ACHN (cell line): ENCODE data around the gene GOLPH3.
A peak's percentile ranks its signal among the peaks of the same experiment; 100 is the strongest.
"Not testable (repeated sequence)": the region's sequence is repeated elsewhere in the genome, so short reads cannot be mapped to it uniquely, and the experiment has no call there.

Source experiments
- DNase-seq: peaks from one replicate; pipeline ENCODE4 v3.0.0-alpha.2; 2015
- in situ Hi-C: cut with HindIII; loops from 2 replicates; pipeline ENCODE4 v1.10.0; 2017; ENCODE audit warnings: low sequenced_read_pairs, low pct_ligation_motif_present, low pct_unique_long_range_greater_than_20kb

The GOLPH3 gene

DNA sequence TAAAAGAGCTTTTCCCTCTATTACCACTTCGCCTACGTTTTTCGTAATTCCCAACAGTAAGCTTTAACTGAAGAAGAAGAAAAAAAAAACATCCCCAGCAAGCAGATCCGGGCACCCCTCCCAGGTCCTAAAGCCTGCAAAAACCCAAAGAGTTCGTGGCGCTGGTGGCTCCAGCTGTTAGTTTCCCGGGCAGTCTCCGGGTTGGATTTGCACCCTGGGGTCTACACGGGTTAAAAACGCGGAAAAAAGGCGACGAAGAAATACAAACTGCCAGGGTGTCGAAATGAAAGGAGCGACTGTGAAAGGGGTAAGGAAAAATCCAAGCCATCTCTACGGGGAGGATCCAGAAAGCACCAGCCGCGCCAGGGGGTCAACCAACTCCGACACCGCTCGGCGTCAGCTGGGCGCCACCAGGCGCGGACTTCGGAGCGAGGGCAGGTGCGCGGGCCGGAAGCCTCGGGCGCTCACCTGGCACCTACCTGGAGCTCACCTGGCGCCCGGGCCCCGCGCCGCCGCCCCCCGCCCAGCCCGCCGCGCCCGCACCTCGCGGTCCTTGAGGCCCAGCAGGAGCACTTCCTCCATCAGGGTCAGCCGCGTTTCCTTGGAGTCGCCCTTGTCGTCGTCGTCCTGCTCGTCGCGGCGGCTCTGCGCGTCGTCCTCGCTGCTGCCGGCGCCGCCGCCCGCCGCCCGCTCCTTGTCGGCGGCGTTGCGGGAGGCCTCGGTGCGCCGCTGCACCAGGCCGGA lies 680 bp downstream of the GOLPH3 start:
- in situ Hi-C loops = no loop called here
- DNase-seq = peak; percentile 46

DNA sequence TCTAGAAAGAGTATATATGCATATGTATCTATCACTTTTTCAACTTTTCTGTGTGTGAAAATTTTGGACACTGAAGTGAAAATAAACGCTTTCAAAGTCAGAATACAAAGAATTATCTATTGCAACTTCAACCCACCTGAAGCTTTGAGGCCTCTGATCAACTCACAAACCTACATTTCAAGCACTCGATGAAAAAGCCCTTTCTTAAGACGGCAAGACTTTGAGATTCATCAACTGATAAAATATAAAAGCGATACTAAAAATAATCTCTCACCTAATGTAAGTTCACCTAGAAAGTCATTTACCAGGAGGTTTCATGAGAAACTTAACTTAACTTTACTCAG lies 1.2 kb downstream of the GOLPH3 start:
- DNase-seq = no peak
- in situ Hi-C loops = no loop called here

DNA sequence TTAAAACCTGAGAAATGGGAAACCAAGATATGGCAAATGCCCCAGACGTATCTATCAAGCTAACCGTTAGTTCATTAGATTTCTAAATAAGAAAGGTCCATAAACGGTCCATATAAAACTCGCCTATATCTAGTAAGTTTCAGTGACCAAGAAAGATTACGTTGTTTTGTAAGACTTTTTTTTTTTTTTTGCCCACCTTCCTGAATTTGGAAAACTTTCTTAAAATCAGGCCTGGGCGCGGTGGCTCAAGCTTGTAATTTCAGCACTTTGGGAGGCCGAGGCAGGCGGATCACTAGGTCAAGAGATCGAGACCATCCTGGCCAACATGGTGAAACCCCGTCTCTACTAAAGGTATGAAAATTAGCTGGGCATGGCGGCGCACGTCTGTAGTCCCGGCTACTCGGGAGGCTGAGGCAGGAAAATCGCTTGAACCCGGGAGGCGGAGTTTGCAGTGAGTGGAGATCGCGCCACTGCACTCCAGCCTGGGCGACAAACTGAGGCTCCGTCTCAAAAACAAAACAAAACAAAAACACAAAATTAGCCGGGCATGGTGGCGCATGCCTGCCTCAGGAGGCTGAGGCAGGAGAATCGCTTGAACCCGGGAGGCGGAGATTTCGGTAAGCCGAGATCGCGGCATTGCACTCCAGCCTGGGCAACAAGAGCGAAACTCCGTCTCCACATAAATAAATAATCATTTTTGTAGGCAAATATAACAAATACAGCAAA lies 1.8 kb downstream of the GOLPH3 start:
- peak; percentile 33 for DNase-seq
- in situ Hi-C loops = not testable (repeated sequence)

DNA sequence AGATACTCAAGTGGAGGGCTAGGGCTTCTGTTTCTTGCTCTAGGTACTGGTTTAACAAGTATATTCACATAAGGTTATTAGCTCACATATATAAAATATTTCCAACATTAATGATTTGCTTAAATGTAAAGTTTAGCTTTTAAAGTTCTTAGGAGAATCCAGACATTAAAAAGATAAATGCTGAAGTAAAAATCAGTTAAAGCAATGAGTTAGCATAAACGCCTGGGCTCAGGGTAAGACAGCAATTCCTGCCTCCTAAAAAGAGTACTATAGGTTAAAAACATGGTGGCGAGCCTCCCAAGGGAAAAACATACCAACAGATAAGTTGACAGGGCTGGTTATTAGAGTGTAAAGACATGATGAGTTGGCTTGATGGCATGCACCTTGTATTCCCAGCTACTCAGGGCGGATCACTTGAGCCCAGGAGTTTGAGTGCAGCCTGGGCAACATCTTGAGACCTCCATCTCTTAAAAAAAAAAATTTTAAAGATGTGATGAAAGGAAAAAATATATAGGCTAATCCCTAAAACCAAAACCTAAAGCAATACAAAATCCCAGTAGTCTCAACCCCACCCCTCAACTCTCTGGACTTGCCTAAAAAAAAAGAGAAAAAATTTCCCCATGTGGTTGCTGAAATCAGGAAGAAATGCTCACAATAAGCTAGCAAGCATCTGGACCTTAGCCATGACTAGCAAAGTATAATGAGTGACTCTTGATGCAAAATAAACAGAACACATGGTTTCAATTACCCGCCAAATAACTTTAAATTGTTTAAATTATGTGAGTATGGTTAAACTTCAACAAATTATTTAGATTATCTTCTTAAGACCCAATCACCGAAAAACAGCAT lies 3.6 kb downstream of the GOLPH3 start:
- in situ Hi-C loops = no loop called here
- peak; percentile 12 for DNase-seq

DNA sequence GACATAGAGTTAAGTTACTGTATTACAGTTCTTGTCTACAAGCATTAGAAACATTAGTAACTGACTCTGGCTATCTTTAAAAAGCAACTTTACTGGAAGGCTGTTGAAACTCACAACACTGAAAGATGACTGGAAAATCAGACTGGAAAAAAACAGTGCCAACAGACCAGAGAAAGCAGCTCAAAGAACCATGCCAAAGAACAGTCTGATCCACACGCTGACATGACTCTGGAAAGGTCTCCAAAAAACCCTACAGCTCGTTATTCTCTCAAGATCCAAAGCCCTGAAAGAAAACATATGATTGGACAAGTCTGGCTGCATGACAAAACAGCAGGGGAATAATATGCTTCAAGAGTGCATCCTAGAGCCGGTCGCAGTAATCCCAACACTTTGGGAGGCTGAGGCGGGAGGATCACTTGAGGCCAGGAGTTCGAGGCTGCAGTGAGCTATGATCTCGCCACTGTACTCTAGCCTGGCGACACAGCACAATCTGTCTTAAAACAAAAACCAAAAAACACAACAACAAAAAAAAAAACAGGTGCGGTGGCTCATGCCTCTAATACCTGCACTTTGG lies 5.6 kb downstream of the GOLPH3 start:
- in situ Hi-C loops = no loop called here
- no peak for DNase-seq

DNA sequence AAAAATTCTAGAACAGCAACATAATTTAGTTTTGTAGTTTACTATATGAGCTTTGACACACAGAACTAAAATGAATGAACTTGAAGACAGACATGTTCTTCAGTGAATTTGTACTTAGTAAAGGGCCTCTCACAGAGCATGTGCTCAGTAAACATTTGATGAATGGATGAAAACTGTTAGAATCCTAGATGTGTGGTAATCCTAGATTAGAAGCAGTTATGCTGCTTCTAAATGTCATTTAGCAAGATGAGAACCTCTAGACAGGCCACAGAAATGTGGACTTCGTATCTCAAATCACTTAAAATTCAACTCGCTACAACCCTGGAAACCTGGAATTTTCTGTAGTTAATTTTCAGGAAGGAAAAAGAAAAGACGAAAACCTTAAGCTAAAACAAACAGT lies 8.5 kb downstream of the GOLPH3 start:
- DNase-seq = no peak
- in situ Hi-C loops = no loop called here

DNA sequence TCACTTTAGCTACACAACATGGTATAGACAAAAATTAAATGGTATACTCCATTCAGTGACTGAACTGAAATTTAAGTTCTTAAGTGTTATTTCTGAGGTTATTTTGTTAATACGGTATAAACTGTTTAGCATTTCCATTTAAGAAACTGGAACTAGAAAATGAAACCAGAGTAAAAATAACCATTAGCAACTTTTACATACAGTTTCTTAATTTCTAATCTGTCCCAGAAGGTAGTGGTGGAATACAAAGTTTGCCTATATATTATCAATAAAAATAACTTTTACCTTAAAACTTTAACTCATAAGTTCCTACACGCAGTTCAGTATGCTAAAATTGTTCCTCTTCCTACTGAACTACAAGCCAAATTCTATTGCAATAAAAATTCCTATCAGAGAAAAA lies 10.3 kb downstream of the GOLPH3 start:
- no peak for DNase-seq
- in situ Hi-C loops = no loop called here

DNA sequence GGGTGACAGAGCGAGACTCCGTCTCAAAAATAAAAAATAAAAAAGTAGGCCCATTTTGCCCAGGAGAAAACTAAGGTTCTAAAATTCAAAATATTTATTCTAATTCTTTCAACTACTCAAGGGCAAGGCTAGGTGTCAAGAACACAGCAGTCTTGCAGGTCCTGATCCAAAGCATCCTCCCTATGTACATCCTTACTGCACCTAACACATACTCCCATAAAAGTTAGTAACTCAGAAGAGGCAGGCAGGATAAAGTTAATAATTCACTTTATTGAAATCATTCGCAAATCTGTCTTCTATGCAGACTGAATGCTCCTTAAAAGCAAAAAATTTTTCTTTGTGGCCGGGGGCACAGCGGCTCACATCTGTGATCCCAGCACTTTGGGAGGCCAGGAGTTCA lies 11.1 kb downstream of the GOLPH3 start:
- in situ Hi-C loops = no loop called here
- DNase-seq = no peak

DNA sequence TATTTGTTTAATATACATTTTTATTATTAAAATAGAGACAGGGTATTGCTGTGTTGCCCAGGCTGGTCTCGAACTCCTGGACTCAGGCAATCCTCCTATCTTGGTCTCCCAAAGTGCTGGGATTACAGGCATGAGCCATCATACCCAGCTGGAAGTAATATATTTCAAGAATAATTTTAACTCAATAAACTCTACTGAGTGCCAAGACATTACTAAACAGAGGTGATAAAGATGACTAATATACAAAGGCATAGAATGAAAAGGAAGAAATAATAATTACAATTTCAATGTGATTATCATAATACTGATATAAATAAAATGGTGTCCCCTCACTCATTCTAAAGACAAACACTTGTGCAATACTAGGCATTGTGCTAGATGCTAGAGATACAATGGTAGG lies 13.9 kb downstream of the GOLPH3 start:
- in situ Hi-C loops = no loop called here
- no peak for DNase-seq

DNA sequence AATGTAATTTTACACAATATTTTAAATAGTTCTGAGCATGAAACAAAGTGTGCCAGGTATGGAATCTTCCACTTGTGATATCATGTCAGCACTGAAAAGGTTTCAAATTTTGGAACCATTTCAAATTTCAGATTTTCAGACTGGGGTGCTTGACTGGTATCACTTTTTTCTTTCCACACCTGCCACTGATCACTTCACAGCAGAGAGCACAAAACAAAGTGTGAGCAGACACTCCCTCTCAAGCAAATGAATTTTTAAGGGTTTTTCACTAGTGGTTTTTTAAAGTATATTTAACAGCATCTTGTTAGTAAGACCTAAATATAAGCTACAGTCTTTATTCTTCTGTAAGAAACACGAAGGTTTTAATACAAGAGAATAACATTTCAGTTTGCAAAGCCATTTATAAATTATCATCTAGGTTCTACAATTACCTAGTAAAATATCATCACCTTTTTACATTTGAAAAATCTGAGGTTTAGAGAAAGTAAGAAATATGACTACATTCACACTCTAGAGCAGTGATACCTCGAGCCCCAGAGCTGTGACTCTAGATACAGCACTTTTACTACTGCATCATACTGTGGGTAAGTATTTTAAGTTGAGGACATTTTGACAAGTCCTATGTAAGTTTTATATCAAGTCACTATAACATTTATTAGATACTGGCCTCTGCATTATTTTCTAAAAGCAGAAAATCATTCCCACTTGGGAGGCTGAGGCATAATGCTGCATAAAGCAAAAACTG lies 14.6 kb downstream of the GOLPH3 start:
- in situ Hi-C loops = no loop called here
- no peak for DNase-seq

DNA sequence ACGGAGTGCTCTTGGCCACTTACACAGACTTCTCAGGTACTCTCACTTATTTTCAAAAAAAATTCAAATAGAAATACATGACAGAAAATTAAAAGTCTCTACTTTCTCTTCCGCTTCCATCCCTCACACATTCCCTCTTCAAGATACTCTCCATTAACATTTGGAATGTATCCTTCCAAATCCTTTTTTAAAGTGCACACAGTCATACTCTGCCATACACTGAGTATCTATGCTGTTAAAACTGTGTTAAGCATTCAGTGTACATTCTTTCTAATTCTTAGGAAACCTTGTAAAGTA lies 15.5 kb downstream of the GOLPH3 start:
- DNase-seq = no peak
- in situ Hi-C loops = no loop called here

DNA sequence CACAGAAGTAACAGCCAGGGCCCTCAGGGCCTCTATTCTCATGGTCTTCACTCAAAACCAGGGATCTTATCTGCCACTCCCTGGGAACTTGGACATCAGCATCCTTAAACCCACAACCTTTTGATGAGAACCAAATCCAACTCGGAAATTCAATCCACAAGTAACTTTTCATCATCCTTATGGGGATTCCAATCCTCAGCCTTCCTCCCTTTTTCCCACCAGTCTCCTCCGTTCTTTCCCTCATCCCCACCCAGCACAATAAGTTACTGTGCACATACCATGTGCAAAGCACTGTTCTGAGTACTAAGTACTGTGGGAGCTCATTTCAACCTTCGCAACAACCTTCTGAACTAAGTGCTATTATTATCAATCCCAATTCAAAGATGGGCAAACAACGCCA lies 17.0 kb downstream of the GOLPH3 start:
- DNase-seq = no peak
- in situ Hi-C loops = no loop called here

DNA sequence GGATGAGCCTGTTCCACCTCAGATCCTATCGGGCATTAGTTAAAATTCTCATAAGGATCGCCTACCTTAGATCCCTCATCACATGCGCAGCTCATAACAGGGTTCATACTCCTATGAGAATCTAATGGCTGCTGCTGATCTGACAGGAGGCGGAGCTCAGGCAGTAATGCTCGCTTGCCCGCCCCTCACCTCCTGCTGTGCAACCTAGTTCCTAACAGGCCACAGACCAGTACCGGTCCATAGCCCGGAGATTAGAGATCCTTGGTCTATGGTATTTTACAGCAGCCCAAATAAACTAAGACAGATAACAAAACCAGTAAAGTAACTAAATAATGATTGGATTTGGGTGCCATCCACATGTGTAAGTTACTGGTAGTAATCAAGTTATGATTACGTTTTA lies 17.5 kb downstream of the GOLPH3 start:
- in situ Hi-C loops = no loop called here
- DNase-seq = no peak

DNA sequence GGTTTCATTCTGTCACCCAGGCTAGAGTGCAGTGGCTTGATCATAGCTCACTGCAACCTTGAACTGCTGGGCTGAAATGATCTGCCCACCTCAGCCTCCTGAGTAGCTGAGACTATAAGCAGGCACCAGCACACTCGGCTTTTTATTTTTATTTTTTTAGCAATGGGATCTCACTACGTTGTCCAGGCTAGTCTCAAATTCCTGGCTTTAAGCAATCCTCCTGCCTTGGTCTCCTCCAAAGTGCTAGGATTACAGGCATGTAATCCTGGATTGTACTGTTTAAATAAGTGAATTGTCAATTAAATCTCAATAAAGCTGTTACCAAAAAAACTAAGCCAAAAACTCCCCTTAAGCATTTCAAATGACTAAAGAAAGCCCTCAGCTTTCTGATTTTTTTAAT lies 18.9 kb downstream of the GOLPH3 start:
- in situ Hi-C loops = no loop called here

DNA sequence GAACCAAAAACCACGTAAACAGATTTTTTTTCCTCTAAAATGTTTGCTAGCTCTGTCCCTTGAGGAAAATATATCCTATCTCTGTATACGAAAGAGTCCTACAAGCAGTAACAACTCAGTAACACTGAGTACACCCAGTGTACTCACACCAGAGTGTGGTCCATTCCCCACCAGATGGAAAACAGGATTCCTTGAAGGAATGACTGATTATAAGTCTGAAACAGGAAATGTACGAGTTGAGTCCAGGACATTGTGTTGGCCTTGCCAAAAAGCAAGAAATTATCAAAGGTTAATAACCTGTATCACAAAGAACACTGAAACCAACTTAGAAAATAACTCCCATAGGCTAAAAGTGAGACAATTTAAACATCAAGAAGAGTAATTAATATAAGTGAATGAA lies 20.4 kb downstream of the GOLPH3 start:
- in situ Hi-C loops = no loop called here
- no peak for DNase-seq

More for the DNA sequence above, 18.9 kb downstream of the GOLPH3 start:
- no peak for DNase-seq

DNA sequence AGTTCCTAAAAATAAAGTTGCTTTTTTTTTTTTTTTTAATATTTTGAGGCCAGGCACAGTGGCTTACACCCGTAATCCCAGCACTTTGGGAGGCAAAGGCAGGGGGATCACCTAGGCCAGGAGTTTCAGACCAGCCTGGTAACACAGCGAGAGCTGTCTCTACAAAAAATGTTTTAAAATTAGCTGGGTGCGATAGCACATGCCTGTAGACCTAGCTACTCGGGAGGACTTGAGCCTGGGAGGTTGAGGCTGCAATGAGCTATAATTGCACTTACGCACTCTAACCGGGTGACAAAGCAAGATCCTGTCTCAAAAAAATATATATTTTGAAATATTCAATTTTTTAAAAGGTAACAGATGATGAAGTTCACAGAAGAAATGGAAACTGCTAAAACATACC lies 22.9 kb downstream of the GOLPH3 start:
- in situ Hi-C loops = no loop called here
- no peak for DNase-seq

DNA sequence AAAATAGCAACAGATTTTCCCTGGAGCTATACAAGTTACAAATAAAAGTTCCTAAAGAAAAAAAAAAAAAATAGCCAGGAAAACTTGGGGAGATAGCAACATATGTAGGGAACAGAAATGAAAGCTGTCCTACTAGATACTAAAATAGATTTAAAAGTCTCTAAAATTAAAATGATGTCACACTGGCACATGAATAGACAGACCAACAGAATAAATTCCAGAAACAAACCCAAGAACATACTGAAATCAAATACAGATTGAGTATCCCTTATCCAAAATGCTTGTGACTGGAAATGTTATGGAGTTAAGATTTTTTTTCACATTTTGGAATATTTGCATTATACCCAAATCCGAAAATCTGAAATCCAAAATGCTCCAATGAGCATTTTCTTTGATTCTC lies 23.8 kb downstream of the GOLPH3 start:
- in situ Hi-C loops = no loop called here
- DNase-seq = no peak

DNA sequence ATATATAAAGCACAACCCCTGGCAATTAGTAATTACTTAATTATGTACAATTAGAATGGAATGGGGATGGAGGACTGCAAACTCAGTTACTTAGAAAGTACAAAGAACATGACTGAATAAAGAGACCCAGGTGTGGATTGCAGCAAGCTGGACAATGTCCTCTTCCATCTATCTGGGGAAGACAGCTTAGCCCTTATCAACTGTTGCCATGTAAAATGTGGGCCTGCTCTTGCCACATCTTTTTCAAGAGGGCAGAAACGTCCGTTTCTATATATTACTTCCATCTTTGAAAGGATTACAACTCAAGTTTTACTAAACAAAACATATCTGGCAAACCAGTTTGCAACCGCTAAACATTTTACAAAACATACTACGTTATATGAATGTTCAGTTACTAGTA lies 26.2 kb downstream of the GOLPH3 start:
- in situ Hi-C loops = no loop called here
- DNase-seq = no peak

DNA sequence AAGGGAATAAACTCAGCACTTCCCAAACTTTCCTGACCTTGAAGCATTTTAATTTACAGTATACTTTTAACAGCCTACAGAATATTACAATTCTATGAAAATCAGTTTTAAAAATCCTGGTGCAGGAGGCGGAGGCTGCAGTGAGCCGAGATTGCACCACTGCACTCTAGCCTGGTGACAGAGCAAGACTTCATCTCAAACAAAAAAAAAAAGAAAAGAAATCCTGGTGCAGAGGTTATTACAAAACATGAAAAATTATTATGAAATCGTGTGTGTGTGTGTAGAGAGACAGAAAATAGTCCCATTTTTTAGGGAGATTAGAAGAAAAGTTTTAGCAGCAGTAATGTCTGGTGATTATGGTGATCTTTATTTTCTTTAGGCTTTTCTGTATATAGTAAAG lies 26.9 kb downstream of the GOLPH3 start:
- DNase-seq = no peak
- in situ Hi-C loops = no loop called here
